IMR-90 (cell line): ENCODE measurements around the gene CECR2. TPM values are rescaled to one million over a fixed set of nuclear protein-coding genes. Genes with fewer than 3 reads are reported as not detected.

Experiments
- ATAC-seq: fragments of 200-7000 bp; cut with Tn5 transposase; 2 replicates; pipeline ENCODE4 v1.9.1; 2020; ENCODE audit warnings: low read depth, mild to moderate bottlenecking, moderate library complexity
- BruUV-seq: library from RNA; stranded (reverse); fragments of 400-500 nt; replicated peaks from 2 replicates; lab custom pipeline; 2021; lab: Mats Ljungman, UMichigan
- CTCF ChIA-PET: fragments of 300-600 bp; formaldehyde crosslinking; extraction: SDS; loops from one replicate; lab custom pipeline; 2021; ENCODE audit warnings: antibody characterized with exemption; lab: Yijun Ruan, JAX
- POLR2A ChIA-PET: fragments of 300-600 bp; sonication (Branson Sonifier 250); formaldehyde crosslinking; loops from one replicate; lab custom pipeline; 2022; ENCODE audit warnings: antibody characterized with exemption; ENCODE audit not compliant: unreplicated experiment; lab: Charles Lee
- DNase-seq: peaks from one replicate; pipeline ENCODE4 v3.0.0; 2013
- H2AFZ ChIP-seq: replicated peaks from 2 replicates; pipeline ENCODE3; 2013; ENCODE audit warnings: low read length, mild to moderate bottlenecking; ENCODE audit not compliant: poor library complexity
- H2AK5ac ChIP-seq: 2 replicates; pipeline ENCODE4 v1.6.1; 2013; ENCODE audit warnings: low read depth, low read length, inconsistent platforms
- H2AK9ac ChIP-seq: replicated peaks from 2 replicates; pipeline ENCODE3; 2013; ENCODE audit warnings: mild to moderate bottlenecking, low read depth, low read length, moderate library complexity; ENCODE audit not compliant: poor library complexity
- H2BK120ac ChIP-seq: 2 replicates; pipeline ENCODE4 v1.6.1; 2013; ENCODE audit warnings: low read depth, low read length, inconsistent platforms
- H2BK15ac ChIP-seq: 3 replicates; pipeline ENCODE4 v1.6.1; 2013; ENCODE audit warnings: low read depth, low read length, inconsistent platforms
- H2BK20ac ChIP-seq: 2 replicates; pipeline ENCODE4 v1.6.1; 2013; ENCODE audit warnings: low read depth, mild to moderate bottlenecking, inconsistent platforms, low read length, moderate library complexity
- H2BK5ac ChIP-seq: 2 replicates; pipeline ENCODE4 v1.6.1; 2013; ENCODE audit warnings: mild to moderate bottlenecking, low read depth, low read length, inconsistent platforms; ENCODE audit not compliant: poor library complexity, severe bottlenecking
- H3K14ac ChIP-seq: replicated peaks from 2 replicates; pipeline ENCODE4 v1.6.1; 2013; ENCODE audit warnings: low read depth, low read length, inconsistent platforms
- H3K18ac ChIP-seq: 2 replicates; pipeline ENCODE4 v1.6.1; 2013; ENCODE audit warnings: low read depth, low read length, control low read depth
- H3K23ac ChIP-seq: 2 replicates; pipeline ENCODE4 v1.6.1; 2013; ENCODE audit warnings: low read depth, low read length, inconsistent platforms
- H3K27ac ChIP-seq: 2 replicates; pipeline ENCODE4 v1.5.1; 2013; ENCODE audit warnings: mild to moderate bottlenecking, control low read depth, low read length; ENCODE audit not compliant: insufficient read depth
- H3K27me3 ChIP-seq: 2 replicates; pipeline ENCODE4 v1.6.1; 2013; ENCODE audit warnings: low read length; ENCODE audit not compliant: control insufficient read depth, insufficient read depth
- H3K36me3 ChIP-seq: 2 replicates; pipeline ENCODE4 v1.6.1; 2013; ENCODE audit warnings: low read length, mixed read lengths; ENCODE audit not compliant: control insufficient read depth, insufficient read depth
- H3K4ac ChIP-seq: 2 replicates; pipeline ENCODE4 v1.6.1; 2013; ENCODE audit warnings: low read depth, low read length, inconsistent platforms
- H3K4me1 ChIP-seq: 2 replicates; pipeline ENCODE4 v1.6.1; 2013; ENCODE audit warnings: low read length, mixed read lengths; ENCODE audit not compliant: control insufficient read depth, insufficient read depth
- H3K4me2 ChIP-seq: 2 replicates; pipeline ENCODE4 v1.6.1; 2013; ENCODE audit warnings: low read depth, mild to moderate bottlenecking, control low read depth, low read length, moderate library complexity
- H3K4me3 ChIP-seq: 2 replicates; pipeline ENCODE4 v1.5.1; 2013; ENCODE audit warnings: low read depth, mild to moderate bottlenecking, control low read depth, low read length, moderate library complexity; ENCODE audit not compliant: insufficient read depth
- H3K56ac ChIP-seq: 2 replicates; pipeline ENCODE4 v1.6.1; 2013; ENCODE audit warnings: low read length, inconsistent platforms; ENCODE audit not compliant: insufficient read depth; ENCODE audit errors: extremely low read depth
- H3K79me1 ChIP-seq, 2 experiments: 2 replicates each; pipeline ENCODE4 v1.6.1; 2013; ENCODE audit warnings: low read length in 2 of 2, inconsistent platforms in 1 of 2, low read depth in 1 of 2
- H3K9ac ChIP-seq: 2 replicates; pipeline ENCODE4 v1.6.1; 2013; ENCODE audit warnings: low read depth, low read length, control low read depth
- H3K9me1 ChIP-seq: 2 replicates; pipeline ENCODE4 v1.6.1; 2013; ENCODE audit warnings: low read length, inconsistent platforms; ENCODE audit not compliant: insufficient read depth
- H3K9me3 ChIP-seq: 2 replicates; pipeline ENCODE4 v1.6.1; 2013; ENCODE audit warnings: low read length; ENCODE audit not compliant: control insufficient read depth, insufficient read depth
- H4K20me1 ChIP-seq: 2 replicates; pipeline ENCODE4 v1.6.1; 2013; ENCODE audit warnings: low read length, inconsistent platforms; ENCODE audit not compliant: insufficient read depth
- H4K5ac ChIP-seq: 2 replicates; pipeline ENCODE4 v1.6.1; 2013; ENCODE audit warnings: mild to moderate bottlenecking, low read depth, low read length, control low read depth
- H4K8ac ChIP-seq, 2 experiments: 2 replicates each; pipeline ENCODE4 v1.6.1; 2013; ENCODE audit warnings: low read depth in 2 of 2, low read length in 2 of 2, control low read depth in 1 of 2, inconsistent platforms in 1 of 2
- H4K91ac ChIP-seq: 2 replicates; pipeline ENCODE4 v1.6.1; 2013; ENCODE audit warnings: low read depth, low read length, inconsistent platforms; ENCODE audit not compliant: insufficient read depth
- CTCF ChIP-seq: conservative IDR thresholded peaks from 2 replicates; pipeline ENCODE4 v1.5.1; 2012; ENCODE audit warnings: mild to moderate bottlenecking, low read depth, low read length, improper control_type of control experiment
- ELK1 ChIP-seq: fragments of 150-350 bp; IDR thresholded peaks from 2 replicates; pipeline ENCODE4 v1.6.1; 2016; ENCODE audit warnings: low read depth, mild to moderate bottlenecking, low read length, moderate library complexity, borderline replicate concordance
- SMC3 ChIP-seq: fragments of 150-350 bp; IDR thresholded peaks from 2 replicates; pipeline ENCODE4 v1.6.1; 2016; ENCODE audit warnings: low read depth, mild to moderate bottlenecking, antibody characterized with exemption, low read length, moderate library complexity
- USF2 ChIP-seq: fragments of 150-350 bp; IDR thresholded peaks from 2 replicates; pipeline ENCODE4 v1.6.1; 2017; ENCODE audit warnings: mild to moderate bottlenecking, antibody characterized with exemption, low read length, low read depth
- WGBS, 2 experiments: methylation state at CpG; one replicate each; pipeline versions ENCODE4 v1.1.5 to v1.1.7; 2013; ENCODE audit warnings: missing lambda C conversion rate in 2 of 2; ENCODE audit not compliant: insufficient read length in 1 of 2; ENCODE audit errors: extremely low coverage in 2 of 2; 5-methylcytosine and 5-hydroxymethylcytosine counted together
- dilution Hi-C: fragments of 300-500 bp; cut with HindIII; formaldehyde crosslinking; loops from one replicate; pipeline ENCODE4 v1.14.3; 2018; ENCODE audit warnings: low sequenced_read_pairs; ENCODE audit not compliant: unreplicated experiment
- in situ Hi-C: fragments of 300-500 bp; cut with MboI; formaldehyde crosslinking; loops from 3 replicates; pipeline ENCODE4 v1.14.3; 2019; ENCODE audit warnings: low sequenced_read_pairs, inconsistent platforms, mixed read lengths
- intact Hi-C: fragments of 100-400 bp; cut with micrococcal nuclease; formaldehyde crosslinking; loops from 2 replicates; pipeline ENCODE4 v1.10.0; 2022
- polyA plus RNA-seq, 3 experiments: library from polyadenylated mRNA; depleted of rRNA; stranded (reverse); fragments of >200 nt; gene quantifications; 2 replicates each; pipeline ENCODE4 v1.2.3, GENCODE V29; 2012; ENCODE audit warnings: low replicate concordance in 1 of 3
- total RNA-seq: library from RNA; depleted of rRNA; stranded (reverse); fragments of >200 nt; gene quantifications from 2 replicates; pipeline ENCODE4 v1.2.3, GENCODE V29; 2012

Gene CECR2
- total and polyA plus RNA-seq, 2 of the 4 experiments (the other 2 are of a cell fraction) = under 0.01 TPM; not detected in 1

GRCh38 chr22:17422736-17423343 is 53.6 kb downstream of the CECR2 start:
- Histone ChIP-seq H3K4me3 (no peak overlapping the region), H3K4me1 (no peaks in the 10 kb centered on the region), H4K8ac (no peak overlapping the region), H3K27ac (no peak overlapping the region), H2BK120ac (no peak overlapping the region), H2BK15ac (no peak overlapping the region), H3K36me3 (no peaks in the 10 kb centered on the region), H3K14ac (no peak overlapping the region), H3K9me3 (no peaks in the 10 kb centered on the region), H2AK9ac (peak overlapping the region; percentile 28), H2BK5ac (no peak overlapping the region), H3K4me2 (no peak overlapping the region), H2AFZ (no peak overlapping the region), H2AK5ac (no peak overlapping the region), H4K20me1 (no peaks in the 10 kb centered on the region), H3K27me3 (no peaks in the 10 kb centered on the region), H4K5ac (no peak overlapping the region), H3K18ac (no peak overlapping the region), H2BK20ac (no peak overlapping the region), H3K23ac (no peak overlapping the region), H4K91ac (no peak overlapping the region), H3K4ac (no peak overlapping the region), H3K9ac (no peak overlapping the region), H3K56ac (no peak overlapping the region), H3K79me1 (no peaks in the 10 kb centered on the region), H3K9me1 (no peaks in the 10 kb centered on the region)
- DNase-seq = no peak
- ChIA-PET POLR2A (no interaction called here), CTCF (no interaction called here)
- in situ Hi-C loops (no loop called here), intact Hi-C loops (no loop called here), dilution Hi-C loops (no loop called here)
- WGBS, 2 experiments = no CpG with 5 or more reads among the region's 5 CpGs
- TF ChIP-seq SMC3 (no peak), ELK1 (no peak), USF2 (no peak), CTCF (no peak)
- BruUV-seq = no TSS peak
- ATAC-seq = no peak
